DND-41 (cell line): ENCODE measurements around the gene ICOS.

Experiments used
- CTCF ChIP-seq: IDR thresholded peaks from 2 replicates; pipeline ENCODE4 v1.5.1; 2012; ENCODE audit warnings: borderline replicate concordance, low read length, moderate library complexity, mild to moderate bottlenecking; ENCODE audit not compliant: poor library complexity, severe bottlenecking; ENCODE audit errors: extremely low read depth
- EZH2 ChIP-seq: IDR thresholded peaks from 3 replicates; pipeline ENCODE4 v1.6.1; 2012; ENCODE audit warnings: borderline replicate concordance, low read depth, mild to moderate bottlenecking, moderate library complexity, low read length, inconsistent platforms; ENCODE audit not compliant: severe bottlenecking

- TF ChIP-seq CTCF (no peak), EZH2 (no peak)
Measured at GRCh38 chr2:203993560-203993959, 57.0 kb downstream of the ICOS start.
